Stimulated activated effector memory CD8-positive, alpha-beta T cell treated with anti-CD3 and anti-CD28 coated beads, Interleukin-12 subunit alpha, Interleukin-12 subunit beta, amount 100 ng/mL, for 72 hours (primary cell): ENCODE measurements around the gene HSPB7.
A peak's percentile ranks its signal among the peaks of the same experiment; 100 is the strongest.

Source experiments
- ATAC-seq: fragments of 150-1000 bp; cut with Tn5 transposase; 2 replicates; pipeline ENCODE4 v1.10.0; 2021
- DNase-seq, 2 donors: peaks; one replicate each; pipeline ENCODE4 v3.0.0; 2021 to 2022; ENCODE audit warnings: low spot score in 2 of 2
- H3K27ac Mint-ChIP-seq: one replicate; pipeline ENCODE4 v1.8.0; 2022; ENCODE audit warnings: mild to moderate bottlenecking, mixed read lengths
- H3K36me3 Mint-ChIP-seq: one replicate; pipeline ENCODE4 v1.8.0; 2022; ENCODE audit warnings: mild to moderate bottlenecking, mixed read lengths
- H3K4me1 Mint-ChIP-seq: one replicate; pipeline ENCODE4 v1.8.0; 2022; ENCODE audit warnings: mixed read lengths
- H3K4me3 Mint-ChIP-seq: one replicate; pipeline ENCODE4 v1.8.0; 2022; ENCODE audit warnings: mild to moderate bottlenecking, mixed read lengths
- H3K9me3 Mint-ChIP-seq: one replicate; pipeline ENCODE4 v1.8.0; 2022; ENCODE audit warnings: mixed read lengths

HSPB7 gene

DNA sequence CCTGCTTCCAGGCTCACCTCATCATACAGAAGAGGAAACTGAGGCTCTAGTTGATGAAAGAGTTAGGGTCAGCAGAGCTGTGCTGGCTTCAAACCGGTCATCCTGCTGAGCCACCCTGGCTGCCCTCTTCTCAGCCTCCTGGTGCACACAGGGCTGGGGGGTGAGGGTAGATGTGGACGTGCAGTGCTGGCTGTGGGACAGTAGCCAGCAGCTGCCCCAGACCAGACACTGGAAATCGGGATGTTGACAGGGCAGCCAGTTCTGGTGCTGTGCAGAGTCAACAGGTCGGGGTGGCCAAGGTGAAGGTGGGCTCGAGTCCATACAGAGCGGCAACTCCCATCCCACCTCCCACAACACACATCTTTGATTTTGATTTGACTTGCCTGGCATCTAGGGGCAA is 2.5 kb upstream of the HSPB7 start:
- Mint-ChIP-seq H3K4me3 (no peak overlapping the region), H3K9me3 (no peaks in the 10 kb centered on the region), H3K36me3 (no peaks in the 10 kb centered on the region), H3K4me1 (peaks cover 6% of the 10 kb centered on the region), H3K27ac (no peak overlapping the region)
- ATAC-seq: no peak
- DNase-seq: no peak

DNA sequence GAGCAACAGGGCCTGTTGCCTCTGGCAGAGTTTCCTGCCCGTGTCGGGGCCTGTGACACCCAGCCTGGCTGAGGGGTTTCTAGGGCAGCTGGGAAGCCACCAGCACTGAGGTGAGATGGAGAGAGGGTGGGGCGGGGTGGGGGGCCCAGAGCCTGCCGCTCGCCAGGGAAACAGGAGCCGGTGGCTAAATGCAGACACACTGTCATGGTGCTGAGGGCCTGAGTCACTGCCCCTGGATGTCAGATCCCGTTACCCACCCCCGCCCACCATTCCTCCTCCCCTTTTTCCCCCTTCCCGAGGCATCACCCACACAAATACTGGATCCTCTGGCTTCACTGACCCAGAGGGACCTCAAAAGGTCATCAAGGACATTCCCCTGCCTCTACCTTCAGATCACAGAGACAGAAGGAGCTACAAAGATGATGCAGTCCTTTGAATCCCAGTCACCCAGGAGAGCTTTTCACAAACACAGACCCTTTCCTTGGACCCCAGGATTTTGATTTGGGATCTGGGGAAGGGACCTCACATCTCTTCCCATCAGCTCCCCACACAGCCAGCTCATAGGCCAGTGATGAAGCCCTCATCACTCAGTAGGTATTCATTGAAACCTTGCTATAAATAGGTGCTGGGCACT is 1.9 kb upstream of the HSPB7 start:
- ATAC-seq (no peak), DNase-seq (no peak)
- Mint-ChIP-seq H3K4me1 (peaks cover 6% of the 10 kb centered on the region), H3K36me3 (no peaks in the 10 kb centered on the region), H3K9me3 (no peaks in the 10 kb centered on the region), H3K27ac (no peak overlapping the region), H3K4me3 (no peak overlapping the region)

DNA sequence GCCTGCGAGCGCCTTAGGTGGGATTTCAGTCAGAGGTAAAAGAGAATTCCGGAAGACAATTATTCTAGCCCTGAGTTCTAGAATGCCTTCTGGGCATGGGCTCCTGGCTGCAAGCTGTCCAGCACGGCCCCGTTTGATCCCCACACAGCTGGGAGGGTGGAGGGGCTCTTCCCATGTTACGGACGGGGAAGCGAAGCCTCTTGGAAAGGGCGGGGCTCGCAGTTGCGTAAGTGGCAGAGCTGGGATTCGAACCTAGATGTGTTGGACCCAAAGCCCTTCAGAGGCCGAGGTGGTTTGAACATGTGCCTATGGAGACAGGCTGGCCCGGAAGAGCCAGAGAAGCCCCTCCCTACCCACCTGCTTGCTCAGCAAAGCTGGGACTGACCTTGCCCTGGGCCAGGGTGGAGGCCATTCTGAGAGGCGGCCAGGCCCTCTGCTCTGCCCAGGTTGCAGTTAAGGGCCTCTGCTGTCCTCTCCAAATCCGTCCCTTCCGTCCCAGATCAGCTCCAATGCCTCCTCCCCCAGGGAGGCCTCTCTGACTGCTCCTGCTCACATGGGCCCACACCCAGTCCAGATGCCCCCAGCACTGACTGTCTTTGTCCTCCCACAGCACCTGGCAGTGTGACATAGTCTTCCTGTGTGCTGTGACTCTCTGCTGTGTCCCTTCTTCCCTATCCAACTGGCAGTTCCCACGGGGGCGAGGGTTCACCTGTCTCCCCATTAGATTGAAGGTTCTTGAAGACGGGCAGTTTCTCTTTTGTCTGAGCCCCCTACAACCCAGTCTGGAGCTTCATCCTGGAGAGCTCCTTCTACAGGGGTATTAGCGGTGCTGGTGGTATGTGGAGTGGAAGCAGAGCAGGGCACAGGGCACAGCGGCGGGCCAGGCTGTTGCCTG is 1.2 kb upstream of the HSPB7 start:
- Mint-ChIP-seq H3K4me1 (peaks cover 6% of the 10 kb centered on the region), H3K36me3 (no peaks in the 10 kb centered on the region), H3K9me3 (no peaks in the 10 kb centered on the region), H3K4me3 (no peak overlapping the region), H3K27ac (peak overlapping the region; percentile 52)
- no peak for DNase-seq
- no peak for ATAC-seq

DNA sequence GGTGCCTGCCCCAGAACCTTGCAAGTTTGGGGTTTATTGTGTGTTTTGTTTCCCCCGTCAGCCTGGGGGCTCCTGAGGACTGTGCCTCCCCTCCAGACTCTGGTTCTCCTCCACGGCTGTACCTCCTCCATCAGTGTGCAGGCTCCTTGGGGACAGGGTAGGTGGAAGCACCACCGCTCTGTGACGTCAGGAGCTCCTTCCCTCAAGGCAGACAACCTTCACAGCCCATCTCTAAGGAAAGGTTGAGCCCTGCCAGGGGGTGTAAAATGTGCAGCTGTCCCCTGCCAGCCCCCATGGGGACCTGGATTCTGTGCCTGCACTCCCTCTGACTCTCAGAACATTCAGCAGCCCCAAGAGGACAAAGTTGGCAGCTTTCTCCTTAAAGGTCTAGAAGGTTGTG is 465 bp upstream of the HSPB7 start:
- Mint-ChIP-seq H3K9me3 (no peaks in the 10 kb centered on the region), H3K4me1 (peaks cover 11% of the 10 kb centered on the region), H3K36me3 (no peaks in the 10 kb centered on the region), H3K27ac (peak overlapping the region; percentile 52), H3K4me3 (no peak overlapping the region)
- DNase-seq (no peak), ATAC-seq (no peak)

DNA sequence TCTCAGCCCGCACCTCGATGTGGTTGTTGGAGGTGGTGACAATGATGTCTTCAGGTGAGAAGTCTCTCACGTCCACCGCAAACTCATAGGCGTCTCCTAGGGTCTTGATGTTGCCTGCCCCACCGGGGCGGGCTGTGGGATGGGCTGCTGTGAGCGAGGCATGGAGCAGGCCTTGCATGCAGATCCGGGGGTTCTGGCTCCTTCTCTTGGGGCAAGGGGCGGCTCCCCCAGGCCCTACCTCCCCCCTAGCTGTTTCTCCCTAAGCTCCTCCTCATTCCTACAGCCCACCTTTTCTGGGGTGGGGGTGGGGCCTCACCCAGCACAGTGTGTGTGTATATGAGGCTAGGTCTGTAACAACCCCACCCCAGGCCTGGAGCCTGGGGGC is 775 bp downstream of the HSPB7 start:
- no peak for DNase-seq
- no peak overlapping the region for H3K27ac Mint-ChIP-seq
- H3K36me3 Mint-ChIP-seq: no peaks in the 10 kb centered on the region
- ATAC-seq: no peak
- peaks cover 16% of the 10 kb centered on the region for H3K4me1 Mint-ChIP-seq
- H3K9me3 Mint-ChIP-seq: no peaks in the 10 kb centered on the region
- no peak overlapping the region for H3K4me3 Mint-ChIP-seq

DNA sequence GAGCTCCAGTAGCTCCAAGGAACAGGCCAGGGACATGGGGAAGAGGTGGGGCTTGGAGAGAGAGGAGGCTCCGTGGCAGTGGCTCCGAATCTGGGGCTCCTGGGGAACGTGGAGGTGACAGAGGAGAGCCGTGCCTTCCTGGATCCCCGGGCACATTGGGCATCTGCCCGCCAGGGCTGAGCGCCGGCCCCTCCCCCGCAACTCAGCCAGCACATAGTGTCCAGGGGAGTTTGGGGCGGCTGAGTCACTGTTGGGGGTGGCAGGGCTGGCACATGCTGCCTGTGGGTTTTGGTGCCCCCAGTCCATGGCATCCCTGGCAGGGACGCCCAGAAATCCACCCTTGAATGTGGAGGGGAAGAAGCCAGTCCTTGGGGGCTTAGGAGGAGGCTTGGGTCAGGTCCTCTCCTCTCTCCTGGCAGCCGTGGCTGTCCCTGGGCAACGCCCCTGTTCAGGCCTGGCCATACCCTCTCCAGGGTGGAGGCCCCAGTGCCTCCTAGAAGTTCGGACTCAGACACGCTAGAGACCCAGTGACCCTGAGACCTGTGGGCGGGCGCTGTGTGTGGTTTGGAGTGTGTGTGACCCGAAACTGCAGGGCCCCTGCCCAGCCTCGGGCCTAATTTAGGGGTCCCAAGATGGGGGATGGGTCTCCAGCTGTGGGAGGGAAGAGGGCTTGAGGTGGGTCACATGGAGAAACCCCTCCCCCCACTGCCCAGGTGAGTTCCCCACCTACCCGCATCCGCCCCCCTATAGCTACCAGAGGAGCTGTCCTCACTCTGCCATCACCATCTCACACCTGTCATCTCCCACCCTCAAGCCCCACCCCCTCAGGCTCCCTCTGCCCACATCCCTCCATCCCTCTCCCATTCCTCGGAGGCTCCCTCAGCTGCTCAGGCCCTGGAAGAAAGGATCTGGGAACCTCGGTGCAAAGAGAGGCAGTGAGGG is 1.6 kb downstream of the HSPB7 start:
- peaks cover 16% of the 10 kb centered on the region for H3K4me1 Mint-ChIP-seq
- peak overlapping the region; percentile 45 for H3K27ac Mint-ChIP-seq
- no peak for ATAC-seq
- H3K4me3 Mint-ChIP-seq: no peak overlapping the region
- no peak for DNase-seq
- H3K36me3 Mint-ChIP-seq: no peaks in the 10 kb centered on the region
- H3K9me3 Mint-ChIP-seq: no peaks in the 10 kb centered on the region

DNA sequence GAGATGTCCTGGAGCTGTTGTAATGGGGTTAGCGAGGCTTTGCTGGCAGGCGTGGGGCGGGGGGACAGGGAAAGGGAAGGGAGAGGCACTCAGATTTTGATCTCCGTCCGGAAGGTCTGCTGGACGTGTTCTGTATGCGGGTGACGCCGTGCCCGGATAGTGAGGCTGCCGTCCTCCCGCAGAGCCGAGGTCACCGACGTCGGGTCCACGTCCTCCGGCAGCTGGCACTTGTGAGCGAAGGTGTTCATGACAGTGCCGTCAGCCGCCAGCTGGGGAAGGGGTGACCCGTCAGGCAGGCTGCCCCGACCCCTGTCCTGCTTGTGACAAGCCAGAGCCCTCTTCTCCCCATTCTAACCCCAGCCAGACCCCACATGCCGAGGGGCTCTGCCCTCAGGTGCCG is 2.4 kb downstream of the HSPB7 start:
- Mint-ChIP-seq H3K4me3 (no peak overlapping the region), H3K4me1 (peaks cover 16% of the 10 kb centered on the region), H3K9me3 (no peaks in the 10 kb centered on the region), H3K27ac (peak overlapping the region; percentile 45), H3K36me3 (no peaks in the 10 kb centered on the region)
- DNase-seq: no peak
- no peak for ATAC-seq

DNA sequence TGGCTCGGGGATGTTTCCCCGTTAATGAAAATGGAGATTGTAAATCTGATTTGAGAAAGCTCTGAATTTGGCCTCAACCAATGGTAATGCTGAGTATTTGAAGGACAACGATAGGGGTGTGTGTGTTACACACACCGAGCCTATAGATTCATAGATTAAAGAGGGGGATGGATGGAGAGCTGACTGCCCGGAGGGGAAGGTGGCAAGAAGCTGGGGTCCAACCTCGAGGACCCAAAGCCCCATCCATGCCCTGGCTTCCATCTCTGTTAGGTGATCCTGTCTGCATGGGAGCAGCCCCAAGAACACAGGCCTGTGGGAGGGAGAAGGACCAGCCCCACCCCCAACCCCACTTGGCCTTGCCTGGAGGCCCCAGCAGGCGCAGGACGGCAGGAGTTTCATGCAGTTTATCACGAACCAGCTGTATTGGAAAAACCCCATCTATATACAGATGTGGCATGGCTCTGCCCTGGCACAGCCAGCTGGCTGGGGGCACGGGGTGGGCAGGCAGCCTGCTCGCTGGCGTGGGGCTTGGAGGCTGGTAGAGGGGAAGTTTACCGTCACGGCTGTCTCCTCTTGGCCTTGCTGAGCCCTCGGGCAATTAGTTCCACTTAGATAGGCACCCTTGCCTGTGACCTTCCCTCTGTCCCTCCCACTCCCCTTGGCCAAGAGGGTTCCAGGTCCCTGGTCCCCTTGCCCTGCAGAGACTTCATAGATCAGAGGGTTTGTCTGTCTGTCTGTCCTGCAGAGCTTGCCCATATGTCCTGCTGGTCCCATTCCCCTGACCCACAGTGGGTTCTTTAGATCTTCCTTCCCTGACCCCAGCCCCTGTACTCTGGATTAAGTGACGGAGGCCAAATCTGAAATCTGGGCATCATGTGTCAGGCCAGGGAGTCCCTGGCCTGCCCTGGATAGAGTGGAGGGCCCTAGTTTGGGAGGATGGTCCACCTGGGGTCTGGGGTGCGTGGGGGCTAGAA is 3.0 kb downstream of the HSPB7 start:
- ATAC-seq (no peak), DNase-seq (no peak)
- H3K9me3 Mint-ChIP-seq: no peaks in the 10 kb centered on the region
- H3K4me1 Mint-ChIP-seq: peaks cover 16% of the 10 kb centered on the region
- H3K27ac Mint-ChIP-seq: peak overlapping the region; percentile 45
- H3K36me3 Mint-ChIP-seq: no peaks in the 10 kb centered on the region
- no peak overlapping the region for H3K4me3 Mint-ChIP-seq

DNA sequence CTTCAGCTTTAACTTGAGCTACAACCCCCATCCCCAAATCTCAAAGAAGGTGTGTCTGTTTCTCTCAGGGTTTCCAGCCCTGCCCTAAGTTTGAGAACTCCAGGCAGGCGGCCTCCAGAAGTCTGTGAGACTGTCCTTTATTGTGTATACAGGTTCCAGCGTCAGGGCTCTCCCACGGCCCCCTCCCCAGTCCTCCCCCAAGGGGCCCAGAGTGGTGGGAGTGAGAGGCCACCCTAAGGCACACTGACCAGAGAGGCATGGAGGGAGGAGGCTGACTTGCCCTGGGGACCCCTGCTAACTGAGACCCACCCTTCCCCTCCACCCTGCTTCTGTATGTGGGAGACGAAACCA is 4.0 kb downstream of the HSPB7 start:
- Mint-ChIP-seq H3K27ac (no peak overlapping the region), H3K36me3 (no peaks in the 10 kb centered on the region), H3K4me1 (peaks cover 16% of the 10 kb centered on the region), H3K9me3 (no peaks in the 10 kb centered on the region), H3K4me3 (peak overlapping the region; percentile 49)
- DNase-seq: no peak
- no peak for ATAC-seq

DNA sequence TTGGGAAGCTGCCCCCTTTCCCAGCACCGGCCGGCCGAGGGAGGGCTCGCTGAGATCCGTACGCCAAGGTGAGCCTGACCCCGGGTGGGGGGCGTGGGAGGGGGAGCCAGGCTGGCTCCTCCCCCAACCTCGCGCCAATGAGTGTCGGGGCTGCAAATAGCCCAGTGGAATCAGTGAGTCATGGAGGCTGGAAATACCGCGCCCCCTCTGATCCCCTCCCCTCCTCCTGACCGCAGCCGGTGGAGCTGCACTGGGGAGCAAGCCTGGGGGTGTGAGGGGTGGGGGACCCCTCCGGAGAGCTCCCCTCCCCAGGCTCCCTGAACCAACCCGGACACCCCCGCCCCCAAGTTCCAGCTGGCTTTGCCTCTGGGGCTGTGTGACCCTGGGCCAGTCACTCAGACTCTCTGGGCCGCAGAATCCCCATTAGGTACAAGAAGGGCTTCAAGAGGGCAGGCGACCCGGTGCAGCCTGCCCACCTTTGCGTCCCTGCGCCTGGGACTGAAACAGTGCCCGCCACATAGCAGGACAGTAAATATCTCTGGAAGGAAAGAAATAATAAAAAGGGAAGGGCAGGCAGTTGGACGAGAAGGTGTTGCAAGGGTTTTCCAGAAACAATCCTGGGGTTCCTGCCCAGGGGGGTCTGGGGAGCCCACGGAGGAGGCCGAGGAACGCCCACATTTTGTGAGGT is 4.5 kb downstream of the HSPB7 start:
- DNase-seq: no peak
- H3K4me1 Mint-ChIP-seq: peaks cover 16% of the 10 kb centered on the region
- H3K27ac Mint-ChIP-seq: no peak overlapping the region
- peak overlapping the region; percentile 49 for H3K4me3 Mint-ChIP-seq
- ATAC-seq: peak; percentile 53
- H3K9me3 Mint-ChIP-seq: no peaks in the 10 kb centered on the region
- H3K36me3 Mint-ChIP-seq: no peaks in the 10 kb centered on the region

DNA sequence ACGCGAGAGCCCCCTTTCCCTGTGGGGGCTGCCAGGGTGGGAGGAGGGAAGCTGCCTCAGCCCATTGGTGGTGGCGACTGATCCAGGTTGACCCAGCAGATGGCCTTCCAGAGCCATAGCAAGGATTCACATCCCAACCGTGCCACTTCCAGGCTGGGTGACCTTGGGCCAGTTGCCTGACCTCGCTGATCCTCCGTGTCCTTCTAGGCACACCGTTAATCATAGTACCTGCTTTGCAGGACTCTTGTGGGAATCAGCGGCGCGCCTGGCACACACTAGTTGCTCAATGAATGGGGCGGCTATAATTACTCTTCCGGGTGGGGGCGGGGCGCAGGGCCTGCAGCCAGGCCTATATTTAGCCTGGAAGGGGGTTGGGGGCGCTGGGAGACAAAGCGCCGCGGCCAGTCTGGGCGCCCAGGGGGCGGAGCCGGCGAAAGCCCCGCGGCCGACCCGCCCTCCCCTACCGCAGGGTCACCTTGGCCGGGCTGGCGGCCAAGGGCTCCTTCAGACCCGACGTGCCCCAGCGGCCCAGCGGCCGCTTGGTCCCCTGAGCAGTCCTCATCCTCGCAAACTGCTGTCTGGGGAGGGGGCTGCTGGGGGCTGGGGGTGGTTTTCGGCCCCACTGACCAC is 5.1 kb downstream of the HSPB7 start:
- ATAC-seq (peak; percentile 55), DNase-seq (no peak)
- Mint-ChIP-seq H3K4me1 (peaks cover 22% of the 10 kb centered on the region), H3K9me3 (no peaks in the 10 kb centered on the region), H3K4me3 (peak overlapping the region; percentile 49), H3K36me3 (no peaks in the 10 kb centered on the region), H3K27ac (no peak overlapping the region)

DNA sequence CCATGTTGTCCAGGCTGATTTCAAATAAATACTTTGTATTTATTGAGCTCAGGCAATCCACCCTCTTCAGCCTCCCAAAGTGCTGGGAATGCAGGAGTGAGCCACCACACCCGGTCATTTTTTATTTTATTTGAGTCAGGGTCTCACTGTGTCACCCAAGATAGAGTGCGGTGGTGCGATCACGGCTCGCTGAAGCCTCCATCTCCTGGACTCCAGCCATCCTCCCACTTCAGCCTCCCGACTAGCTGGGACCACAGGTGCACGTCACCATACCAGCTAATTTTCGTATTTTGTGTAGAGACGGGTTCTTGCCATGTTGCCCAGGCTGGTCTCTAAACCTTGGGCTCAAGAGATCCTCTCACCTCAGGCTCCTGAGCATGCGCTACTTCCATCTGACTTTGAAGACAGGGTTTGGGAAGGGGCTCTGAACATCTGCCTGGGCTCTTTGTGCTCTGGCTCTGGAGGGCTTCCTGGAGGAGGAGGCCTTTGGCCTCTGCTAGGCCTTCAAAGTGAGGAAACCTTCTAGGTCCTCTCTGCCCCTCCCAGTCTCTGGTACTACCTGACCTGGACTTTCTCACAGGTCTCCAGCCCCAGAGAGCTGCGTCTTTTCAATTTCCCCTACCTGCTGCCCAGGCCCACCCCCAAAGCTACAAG is 5.8 kb downstream of the HSPB7 start:
- no peaks in the 10 kb centered on the region for H3K9me3 Mint-ChIP-seq
- H3K27ac Mint-ChIP-seq: no peak overlapping the region
- no peaks in the 10 kb centered on the region for H3K36me3 Mint-ChIP-seq
- peak overlapping the region; percentile 49 for H3K4me3 Mint-ChIP-seq
- peaks cover 25% of the 10 kb centered on the region for H3K4me1 Mint-ChIP-seq
- ATAC-seq: no peak
- no peak for DNase-seq

DNA sequence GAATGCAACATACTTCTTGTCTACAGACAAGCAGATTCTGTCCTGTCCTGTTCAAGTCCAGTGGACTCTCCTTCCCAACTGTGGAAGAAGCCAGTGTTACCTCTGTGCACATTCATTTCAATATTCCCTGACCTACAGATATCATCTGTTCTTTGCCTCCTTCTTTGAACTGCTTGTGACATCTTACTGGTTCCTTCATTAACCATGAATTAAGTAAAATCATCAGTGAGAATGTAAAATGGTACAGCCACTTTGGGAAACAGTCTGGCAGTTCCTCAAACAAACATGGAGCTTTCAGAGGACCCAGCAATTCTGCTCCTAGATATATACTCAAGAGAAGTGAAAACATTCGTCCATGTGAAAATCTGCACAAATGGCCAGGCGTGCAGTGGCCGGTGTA is 7.0 kb downstream of the HSPB7 start:
- no peak for ATAC-seq
- DNase-seq: no peak
- Mint-ChIP-seq H3K27ac (no peak overlapping the region), H3K4me1 (peaks cover 31% of the 10 kb centered on the region), H3K4me3 (no peak overlapping the region), H3K9me3 (no peaks in the 10 kb centered on the region), H3K36me3 (no peaks in the 10 kb centered on the region)
